ENCODE results near the gene MATCAP1. TPM values are rescaled to one million over a fixed set of nuclear protein-coding genes. Genes with fewer than 3 reads are reported as not detected.

The MATCAP1 gene
- total and polyA plus RNA-seq, 2 donors (not counting 1 experiment from before 2014, with no cell fraction given) = 6.2 to 8.9 TPM

GRCh38 chr16:67151431-67152097, 32.2 kb downstream of the MATCAP1 start:
- Histone ChIP-seq H3K4me2 (replicated peaks; ENCODE audit: low read depth, low read length, poor library complexity, severe bottlenecking) (no peak overlapping the region), H3K9me3 (ENCODE audit: control extremely low read depth in 1 of 3, control insufficient read depth in 2 of 3, insufficient read depth in 1 of 3, low read length in 2 of 3) (peaks cover 0 to 22% (median 0%) of the 10 kb centered on the region in 3 donors), H3K27me3 (replicated peaks in 1 of 4; ENCODE audit: control extremely low read depth in 1 of 4, control insufficient read depth in 3 of 4, insufficient read depth in 4 of 4, low read length in 3 of 4) (peaks cover 0 to 36% (median 10%) of the 10 kb centered on the region in 4 experiments), H3K4me1 (ENCODE audit: control insufficient read depth in 2 of 2, insufficient read depth in 2 of 2, low read length in 2 of 2) (peaks cover 21 to 26% of the 10 kb centered on the region in 2 donors), H3K27ac (ENCODE audit: low read length in 2 of 2) (no peak overlapping the region), H3K79me2 (ENCODE audit: control insufficient read depth, insufficient read depth, low read length) (no peaks in the 10 kb centered on the region), H3K9ac (ENCODE audit: low read length) (no peak overlapping the region), H3K36me3 (replicated peaks in 1 of 2; ENCODE audit: control extremely low read depth in 1 of 2, control insufficient read depth in 1 of 2, extremely low read depth in 1 of 2, insufficient read depth in 2 of 2, low read length in 1 of 2) (peaks cover 0 to 19% of the 10 kb centered on the region in 2 experiments), H3K4me3 (ENCODE audit: control extremely low read depth in 1 of 5, extremely low read depth in 1 of 5, insufficient read depth in 1 of 5, low read depth in 2 of 5, low read length in 4 of 5) (no peak overlapping the region), H2AFZ (ENCODE audit: insufficient read depth, low read depth, low read length, poor library complexity, severe bottlenecking) (no peak overlapping the region), H4K20me1 (ENCODE audit: control insufficient read depth, insufficient read depth, low read length, poor library complexity, severe bottlenecking) (peaks cover 29% of the 10 kb centered on the region)
- ChIA-PET POLR2A (no interaction called here), CTCF (interaction anchor here (0.8 to 1.5 kb wide), 5 partner anchors 18 to 193 kb away, joined by 3 to 4 read pairs (median 4); partner anchors contain the start of genes CBFB and NOL3)
- Mint-ChIP-seq H3K4me1 (peaks cover 29% of the 10 kb centered on the region), H3K4me3 (peak overlapping the region; percentile 73), H3K27me3 (peaks cover 20% of the 10 kb centered on the region), H3K9me3 (ENCODE audit: insufficient read depth) (no peaks in the 10 kb centered on the region), H3K27ac (no peak overlapping the region)
- intact Hi-C loops (cut with micrococcal nuclease) = loop anchor here (1.0 kb wide), 1 partner anchor 169 kb away; no protein-coding TSS in a partner anchor
- no peak for ATAC-seq (ENCODE audit: low read depth)
- no peak for TF ChIP-seq EZH2 (IDR thresholded peaks at IDR 0.05; ENCODE audit: borderline replicate concordance, insufficient read depth, low read depth, low read length, poor library complexity, severe bottlenecking)
- no peak for TF ChIP-seq CTCF (IDR thresholded peaks at IDR 0.05)
- no peak for DNase-seq
- 75% methylated on average over 7 of the region's 8 CpGs for WGBS (ENCODE audit: insufficient coverage)

Measured in B cell (primary cell).